Neuronal stem cell (in vitro differentiated cells): ENCODE results near the gene NAA15.
"Not testable (repeated sequence)": the region's sequence is repeated elsewhere in the genome, so short reads cannot be mapped to it uniquely, and the experiment has no call there.

Experiments used
- DNase-seq: peaks from one replicate; pipeline ENCODE4 v3.0.0-alpha.2; 2013; ENCODE audit warnings: low spot score
- H2AFZ ChIP-seq: one replicate; pipeline ENCODE4 v1.6.1; 2013; ENCODE audit warnings: mild to moderate bottlenecking, low read length, inconsistent platforms
- H2AK5ac ChIP-seq: 2 replicates; pipeline ENCODE4 v1.6.1; 2013; ENCODE audit warnings: low read depth, mild to moderate bottlenecking, inconsistent platforms, low read length, moderate library complexity, mixed read lengths
- H2BK120ac ChIP-seq: 2 replicates; pipeline ENCODE4 v1.6.1; 2013; ENCODE audit warnings: low read depth, mild to moderate bottlenecking, inconsistent platforms, low read length, moderate library complexity, mixed read lengths
- H2BK12ac ChIP-seq: one replicate; pipeline ENCODE4 v1.6.1; 2013; ENCODE audit warnings: low read length, inconsistent platforms
- H2BK15ac ChIP-seq: 2 replicates; pipeline ENCODE4 v1.6.1; 2013; ENCODE audit warnings: mild to moderate bottlenecking, low read length, inconsistent platforms, mixed read lengths
- H2BK5ac ChIP-seq: one replicate; pipeline ENCODE4 v1.6.1; 2013; ENCODE audit warnings: inconsistent platforms, mild to moderate bottlenecking, low read length, moderate library complexity
- H3K14ac ChIP-seq: one replicate; pipeline ENCODE4 v1.6.1; 2013; ENCODE audit warnings: low read length, inconsistent platforms
- H3K18ac ChIP-seq: 2 replicates; pipeline ENCODE4 v1.6.1; 2013; ENCODE audit warnings: low read length, inconsistent platforms
- H3K23ac ChIP-seq: 2 replicates; pipeline ENCODE4 v1.6.1; 2013; ENCODE audit warnings: low read depth, mild to moderate bottlenecking, mixed read lengths, low read length, inconsistent platforms; ENCODE audit not compliant: poor library complexity
- H3K27ac ChIP-seq: replicated peaks from 3 replicates; pipeline ENCODE4 v1.5.1; 2013; ENCODE audit warnings: low read length, inconsistent platforms
- H3K27me3 ChIP-seq, 3 experiments: 2 replicates each; pipeline ENCODE4 v1.6.1; 2013; ENCODE audit warnings: low read length in 3 of 3, mild to moderate bottlenecking in 2 of 3, inconsistent platforms in 1 of 3, low read depth in 1 of 3, mixed read lengths in 1 of 3, moderate library complexity in 1 of 3; ENCODE audit not compliant: control insufficient read depth in 3 of 3, insufficient read depth in 3 of 3
- H3K36me3 ChIP-seq, 2 donors: replicated peaks in 1 of 2; 2 replicates each; pipeline ENCODE4 v1.6.1; 2013; ENCODE audit warnings: low read length in 2 of 2; ENCODE audit not compliant: control insufficient read depth in 2 of 2, insufficient read depth in 2 of 2
- H3K4ac ChIP-seq: 2 replicates; pipeline ENCODE4 v1.6.1; 2013; ENCODE audit warnings: inconsistent platforms, mild to moderate bottlenecking, low read length, moderate library complexity
- H3K4me1 ChIP-seq, 2 donors: 1 replicate in 1 of 2; 2 replicates in 1 of 2; pipeline ENCODE4 v1.6.1; 2013; ENCODE audit warnings: low read length in 2 of 2, low read depth in 1 of 2; ENCODE audit not compliant: control insufficient read depth in 2 of 2, insufficient read depth in 1 of 2
- H3K4me2 ChIP-seq: one replicate; pipeline ENCODE4 v1.6.1; 2013; ENCODE audit warnings: mild to moderate bottlenecking, low read length, inconsistent platforms; ENCODE audit not compliant: insufficient read depth, poor library complexity, severe bottlenecking
- H3K4me3 ChIP-seq, 2 donors: 2 replicates each; pipeline ENCODE4 v1.5.1; 2013; ENCODE audit warnings: low read length in 2 of 2, mild to moderate bottlenecking in 2 of 2, inconsistent platforms in 1 of 2, moderate library complexity in 1 of 2
- H3K79me1 ChIP-seq: one replicate; pipeline ENCODE4 v1.6.1; 2013; ENCODE audit warnings: low read depth, mild to moderate bottlenecking, inconsistent platforms, low read length, moderate library complexity
- H3K9ac ChIP-seq: one replicate; pipeline ENCODE4 v1.6.1; 2013; ENCODE audit warnings: mild to moderate bottlenecking, low read depth, low read length, inconsistent platforms; ENCODE audit not compliant: poor library complexity
- H3K9me3 ChIP-seq, 2 donors: replicated peaks in 1 of 2; 2 replicates each; pipeline versions ENCODE3 to v1.6.1; 2013; ENCODE audit warnings: low read length in 2 of 2, mild to moderate bottlenecking in 2 of 2, inconsistent platforms in 1 of 2, low read depth in 1 of 2, mixed read lengths in 1 of 2, moderate library complexity in 1 of 2; ENCODE audit not compliant: control insufficient read depth in 2 of 2, insufficient read depth in 1 of 2
- H4K8ac ChIP-seq: one replicate; pipeline ENCODE4 v1.6.1; 2013; ENCODE audit warnings: low read depth, mild to moderate bottlenecking, inconsistent platforms, low read length, moderate library complexity
- H4K91ac ChIP-seq: one replicate; pipeline ENCODE4 v1.6.1; 2013; ENCODE audit warnings: low read length, low read depth, mild to moderate bottlenecking, inconsistent platforms; ENCODE audit not compliant: poor library complexity
- WGBS, 2 donors: extraction: QIAGEN DNeasy Blood & Tissue Kit; methylation state at CpG; one replicate each; pipeline ENCODE4 v1.1.7; 2013; ENCODE audit warnings: missing lambda C conversion rate in 2 of 2, mixed read lengths in 1 of 2; ENCODE audit not compliant: insufficient read length in 2 of 2, insufficient replicate concordance in 1 of 2; ENCODE audit errors: extremely low coverage in 2 of 2; 5-methylcytosine and 5-hydroxymethylcytosine counted together

The NAA15 gene

DNA sequence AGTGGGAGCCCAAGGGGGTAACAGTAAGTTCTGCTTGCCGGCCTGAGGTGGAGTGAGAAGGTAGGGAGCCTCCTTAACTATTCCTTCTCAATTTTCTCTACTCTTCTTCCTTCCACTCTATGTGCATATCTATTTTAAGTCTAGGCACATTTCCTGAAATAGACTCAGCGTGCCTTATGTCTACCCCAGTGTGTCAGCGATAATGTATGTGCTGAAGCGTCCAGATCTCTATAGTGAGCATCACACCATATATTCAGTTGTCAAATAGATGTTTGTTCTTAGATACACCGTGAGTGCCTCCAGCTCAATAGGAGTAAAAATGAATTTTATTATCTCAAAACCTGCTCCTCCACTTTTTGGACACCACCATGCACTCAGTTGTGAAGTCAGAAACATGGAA lies 101.1 kb downstream of the NAA15 start:
- no peak overlapping the region for H2AK5ac ChIP-seq
- no peaks in the 10 kb centered on the region for H3K4me1 ChIP-seq
- H3K4ac ChIP-seq: no peak overlapping the region
- no peak overlapping the region for H3K9ac ChIP-seq
- H2AFZ ChIP-seq: no peak overlapping the region
- H3K14ac ChIP-seq: no peak overlapping the region
- no peak overlapping the region for H4K91ac ChIP-seq
- no peak overlapping the region for H4K8ac ChIP-seq
- H2BK12ac ChIP-seq: no peak overlapping the region
- H3K36me3 ChIP-seq: peaks cover 0 to 5% of the 10 kb centered on the region in 2 donors
- no peak overlapping the region for H3K18ac ChIP-seq
- no peaks in the 10 kb centered on the region for H3K79me1 ChIP-seq
- H3K4me2 ChIP-seq: no peak overlapping the region
- no peaks in the 10 kb centered on the region for H3K9me3 ChIP-seq
- DNase-seq: no peak
- H2BK5ac ChIP-seq: no peak overlapping the region
- no peak overlapping the region for H2BK120ac ChIP-seq
- no peaks in the 10 kb centered on the region for H3K27me3 ChIP-seq
- H2BK15ac ChIP-seq: no peak overlapping the region
- WGBS, 2 donors: no CpG with 5 or more reads among the region's 5 CpGs
- no peak overlapping the region for H3K27ac ChIP-seq
- no peak overlapping the region for H3K23ac ChIP-seq
- H3K4me3 ChIP-seq: no peak overlapping the region

DNA sequence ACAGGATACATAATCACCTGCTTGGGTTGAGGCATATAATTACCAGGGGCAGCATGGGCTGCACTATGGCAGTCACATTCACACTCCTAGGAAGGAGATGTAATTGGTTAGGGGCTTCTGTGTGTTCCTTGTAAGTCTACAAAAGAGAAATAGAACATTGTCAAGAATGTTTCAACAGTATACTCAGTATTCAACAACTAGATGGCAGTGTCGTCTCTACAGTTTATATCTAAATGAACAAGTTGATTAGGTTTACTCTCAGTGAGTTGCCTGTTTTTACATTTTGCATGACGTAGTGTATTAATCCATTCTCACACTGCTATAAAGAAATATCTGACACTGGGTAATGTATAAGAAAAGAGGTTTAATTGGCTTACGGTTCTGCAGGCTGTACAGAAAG lies 102.2 kb downstream of the NAA15 start:
- Histone ChIP-seq H3K4ac (no peak overlapping the region), H3K18ac (no peak overlapping the region), H2BK120ac (no peak overlapping the region), H4K8ac (no peak overlapping the region), H3K27ac (no peak overlapping the region), H2AK5ac (no peak overlapping the region), H2BK5ac (no peak overlapping the region), H2BK12ac (no peak overlapping the region), H3K79me1 (no peaks in the 10 kb centered on the region), H3K4me1 (no peaks in the 10 kb centered on the region), H3K9ac (no peak overlapping the region), H3K9me3 (no peaks in the 10 kb centered on the region), H3K27me3 (no peaks in the 10 kb centered on the region), H4K91ac (no peak overlapping the region), H3K23ac (no peak overlapping the region), H3K4me2 (no peak overlapping the region), H3K36me3 (peaks cover 0 to 5% of the 10 kb centered on the region in 2 donors), H2AFZ (no peak overlapping the region), H3K14ac (no peak overlapping the region), H2BK15ac (no peak overlapping the region), H3K4me3 (no peak overlapping the region)
- WGBS, 2 donors: no CpG with 5 or more reads among the region's 3 CpGs
- DNase-seq: no peak

DNA sequence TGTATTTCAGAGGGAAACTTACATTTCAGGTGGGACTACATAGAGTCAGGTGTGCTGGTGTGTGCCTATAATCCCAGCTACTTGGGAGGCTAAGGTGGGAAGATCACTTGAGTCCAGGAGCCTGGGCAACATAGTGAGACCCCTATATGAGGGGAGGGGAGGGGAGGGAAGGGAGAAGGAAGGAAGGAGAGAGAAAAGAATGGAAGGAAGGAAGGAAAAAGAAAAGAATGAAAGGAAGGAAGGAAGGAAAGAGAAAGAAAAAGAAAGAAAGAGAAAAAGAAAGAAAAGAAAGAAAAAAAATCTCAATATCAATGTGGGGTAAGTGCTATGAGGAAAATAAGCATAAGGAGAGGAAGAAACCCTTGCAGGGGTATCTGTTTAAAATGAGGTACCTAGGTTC lies 109.0 kb downstream of the NAA15 start:
- Histone ChIP-seq H2BK120ac (no peak overlapping the region), H3K36me3 (no peaks in the 10 kb centered on the region), H2BK5ac (no peak overlapping the region), H3K27me3 (no peaks in the 10 kb centered on the region), H2AFZ (no peak overlapping the region), H3K4me2 (no peak overlapping the region), H3K9me3 (peaks cover 0 to 3% of the 10 kb centered on the region in 2 donors), H2AK5ac (no peak overlapping the region), H4K91ac (no peak overlapping the region), H3K9ac (no peak overlapping the region), H2BK15ac (no peak overlapping the region), H3K14ac (no peak overlapping the region), H2BK12ac (no peak overlapping the region), H3K4me3 (no peak overlapping the region), H3K27ac (no peak overlapping the region), H3K23ac (no peak overlapping the region), H4K8ac (no peak overlapping the region), H3K18ac (no peak overlapping the region), H3K4ac (no peak overlapping the region), H3K79me1 (no peaks in the 10 kb centered on the region), H3K4me1 (peaks cover 0 to 2% of the 10 kb centered on the region in 2 donors)
- no peak for DNase-seq

DNA sequence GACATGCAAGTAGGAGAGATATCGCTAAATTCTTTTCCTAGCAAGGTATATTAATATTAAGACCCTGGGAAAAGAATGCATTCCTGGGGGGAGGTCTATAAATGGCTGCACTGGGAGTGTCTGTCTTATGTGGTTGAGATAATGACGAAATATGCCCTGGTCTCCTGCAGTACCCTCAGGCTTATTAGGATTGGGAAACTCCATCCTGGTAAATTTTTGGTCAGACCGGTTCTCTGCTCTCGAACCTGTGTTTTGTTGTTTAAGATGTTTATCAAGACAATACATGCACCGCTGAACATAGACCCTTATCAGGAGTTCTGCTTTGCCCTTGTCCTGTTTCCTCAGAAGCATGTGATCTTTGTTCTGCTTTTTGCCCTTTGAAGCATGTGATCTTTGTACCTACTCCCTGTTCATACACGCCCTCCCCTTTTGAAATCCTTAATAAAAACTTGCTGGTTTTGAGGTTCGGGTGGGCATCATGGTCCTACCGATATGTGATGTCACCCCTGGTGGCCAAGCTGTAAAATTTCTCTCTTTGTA lies 113.4 kb downstream of the NAA15 start:
- H3K4me1 ChIP-seq, H2BK5ac ChIP-seq, H3K27ac ChIP-seq, H3K36me3 ChIP-seq, H2BK120ac ChIP-seq, H2AK5ac ChIP-seq, H3K79me1 ChIP-seq, H3K4ac ChIP-seq, H3K14ac ChIP-seq, DNase-seq, H4K91ac ChIP-seq, H3K4me3 ChIP-seq, H3K9ac ChIP-seq, H3K4me2 ChIP-seq, H3K9me3 ChIP-seq, H4K8ac ChIP-seq, H2AFZ ChIP-seq, H3K18ac ChIP-seq, H2BK15ac ChIP-seq, H2BK12ac ChIP-seq, H3K27me3 ChIP-seq, H3K23ac ChIP-seq: not testable (repeated sequence)
- WGBS, 2 donors: no CpG with 5 or more reads among the region's 8 CpGs
